ENCODE results near the gene CDC5L. TPM values are rescaled to one million over a fixed set of nuclear protein-coding genes. Genes with fewer than 3 reads are reported as not detected.
A peak's percentile ranks its signal among the peaks of the same experiment; 100 is the strongest.

The CDC5L gene
- total and polyA plus RNA-seq, 8 donors, result 16.5 to 38.0 (median 35.5) TPM

DNA sequence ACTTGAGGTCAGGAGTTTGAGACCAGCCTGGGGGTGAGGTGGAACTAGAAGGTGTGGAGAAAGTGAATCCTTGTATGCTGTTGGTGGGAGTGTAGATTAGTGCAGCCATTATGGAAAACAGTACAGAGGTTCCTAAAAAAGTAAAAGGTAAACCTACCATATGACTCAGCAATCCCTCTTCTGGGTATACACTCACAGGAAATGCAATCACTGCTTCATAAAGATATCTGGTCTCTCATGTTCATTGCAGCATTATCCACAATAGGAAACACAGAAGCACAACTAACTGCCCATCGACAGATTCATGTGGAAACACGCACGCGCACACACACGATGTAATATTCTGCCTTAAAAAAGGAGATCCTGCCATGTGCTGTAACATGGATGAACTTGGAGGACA is 66.7 kb downstream of the CDC5L start:
- Histone ChIP-seq H3K9me3 (no peaks in the 10 kb centered on the region), H3K4me3 (no peak overlapping the region), H3K27me3 (no peaks in the 10 kb centered on the region), H3K36me3 (peaks cover 0 to 11% of the 10 kb centered on the region in 2 donors), H3K4me1 (peaks cover 0 to 15% of the 10 kb centered on the region in 2 donors), H3K27ac (no peak overlapping the region)
- ATAC-seq, result no peak
- TF ChIP-seq, protein P1, sequence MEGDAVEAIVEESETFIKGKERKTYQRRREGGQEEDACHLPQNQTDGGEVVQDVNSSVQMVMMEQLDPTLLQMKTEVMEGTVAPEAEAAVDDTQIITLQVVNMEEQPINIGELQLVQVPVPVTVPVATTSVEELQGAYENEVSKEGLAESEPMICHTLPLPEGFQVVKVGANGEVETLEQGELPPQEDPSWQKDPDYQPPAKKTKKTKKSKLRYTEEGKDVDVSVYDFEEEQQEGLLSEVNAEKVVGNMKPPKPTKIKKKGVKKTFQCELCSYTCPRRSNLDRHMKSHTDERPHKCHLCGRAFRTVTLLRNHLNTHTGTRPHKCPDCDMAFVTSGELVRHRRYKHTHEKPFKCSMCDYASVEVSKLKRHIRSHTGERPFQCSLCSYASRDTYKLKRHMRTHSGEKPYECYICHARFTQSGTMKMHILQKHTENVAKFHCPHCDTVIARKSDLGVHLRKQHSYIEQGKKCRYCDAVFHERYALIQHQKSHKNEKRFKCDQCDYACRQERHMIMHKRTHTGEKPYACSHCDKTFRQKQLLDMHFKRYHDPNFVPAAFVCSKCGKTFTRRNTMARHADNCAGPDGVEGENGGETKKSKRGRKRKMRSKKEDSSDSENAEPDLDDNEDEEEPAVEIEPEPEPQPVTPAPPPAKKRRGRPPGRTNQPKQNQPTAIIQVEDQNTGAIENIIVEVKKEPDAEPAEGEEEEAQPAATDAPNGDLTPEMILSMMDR (IDR thresholded peaks at IDR 0.05), result no peak
- intact Hi-C loops (cut with DNase I), result no loop called here
- no peak for DNase-seq

DNA sequence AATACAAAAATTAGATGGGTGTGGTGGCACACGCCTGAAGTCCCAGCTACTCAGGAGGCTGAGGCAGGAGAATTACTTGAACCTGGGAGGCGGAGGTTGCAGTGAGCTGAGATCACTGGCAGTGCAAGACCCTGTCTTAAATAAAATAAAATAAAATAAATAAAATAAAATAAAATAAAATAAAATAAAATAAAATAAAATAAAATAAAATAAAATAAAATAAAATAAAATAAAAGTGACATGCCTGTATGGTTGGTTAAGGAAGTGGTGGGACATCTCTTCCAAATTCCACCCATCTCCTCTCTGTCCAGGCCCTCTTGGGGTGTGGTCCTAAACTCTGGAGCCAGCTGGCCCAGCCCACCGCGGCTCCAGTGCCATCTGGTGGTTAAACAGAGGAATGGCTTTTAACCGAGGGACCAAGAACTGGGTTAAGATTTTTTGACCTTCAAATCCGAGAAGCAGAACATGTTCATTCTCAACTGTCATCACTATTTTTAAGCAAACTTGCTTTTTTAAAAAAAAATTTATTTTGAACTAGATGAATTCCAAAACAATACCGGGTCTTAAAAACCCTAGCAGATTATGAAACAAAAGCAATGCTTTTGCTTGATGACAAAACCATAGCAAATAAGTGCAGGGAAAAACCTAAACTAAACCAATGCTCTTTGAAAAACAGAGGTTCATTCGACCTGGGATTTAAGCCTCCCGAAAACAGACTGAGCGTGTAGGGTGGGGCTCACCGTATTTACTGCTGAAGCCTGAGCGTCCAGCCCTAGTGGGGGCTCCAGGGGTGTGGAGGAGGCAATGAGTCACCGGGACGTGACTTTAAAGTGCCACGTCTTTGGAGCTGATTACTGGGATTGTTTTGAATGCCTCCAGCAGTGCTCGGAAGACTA is 68.8 kb downstream of the CDC5L start:
- H3K4me3 ChIP-seq, result no peak overlapping the region
- DNase-seq (peak in 2 of 4 donors; percentile 20 to 84), ATAC-seq (peak; percentile 85)
- no peak overlapping the region for H3K27ac ChIP-seq
- no peaks in the 10 kb centered on the region for H3K9me3 ChIP-seq
- no peaks in the 10 kb centered on the region for H3K27me3 ChIP-seq
- intact Hi-C loops (cut with DNase I), result no loop called here
- peaks cover 0 to 15% of the 10 kb centered on the region in 2 donors for H3K4me1 ChIP-seq
- peaks cover 0 to 11% of the 10 kb centered on the region in 2 donors for H3K36me3 ChIP-seq
- TF ChIP-seq, protein P1 (IDR thresholded peaks at IDR 0.05), result peak; percentile 77 to 85

DNA sequence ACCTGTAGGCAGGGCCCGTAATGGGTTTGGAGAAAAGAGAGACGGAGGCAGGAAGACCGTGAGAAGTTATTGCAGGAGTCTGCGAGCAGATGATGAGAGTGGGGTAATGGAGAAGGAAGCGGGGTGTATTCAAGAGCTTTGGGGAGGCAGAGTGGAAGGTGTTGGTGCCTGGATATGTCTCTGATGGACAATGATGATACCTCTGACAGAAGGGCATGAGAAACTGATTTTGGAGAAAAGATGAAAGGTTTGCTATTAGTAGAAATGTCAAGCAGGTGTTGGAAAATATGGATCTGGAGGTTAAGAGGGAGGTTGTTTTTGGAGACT is 69.4 kb downstream of the CDC5L start:
- Histone ChIP-seq H3K4me1 (peaks cover 0 to 15% of the 10 kb centered on the region in 2 donors), H3K9me3 (no peaks in the 10 kb centered on the region), H3K27ac (no peak overlapping the region), H3K27me3 (no peaks in the 10 kb centered on the region), H3K4me3 (no peak overlapping the region), H3K36me3 (peaks cover 0 to 7% of the 10 kb centered on the region in 2 donors)
- ATAC-seq (no peak), DNase-seq (no peak)
- TF ChIP-seq, protein P1 (IDR thresholded peaks at IDR 0.05), result no peak
- intact Hi-C loops (cut with DNase I), result no loop called here

DNA sequence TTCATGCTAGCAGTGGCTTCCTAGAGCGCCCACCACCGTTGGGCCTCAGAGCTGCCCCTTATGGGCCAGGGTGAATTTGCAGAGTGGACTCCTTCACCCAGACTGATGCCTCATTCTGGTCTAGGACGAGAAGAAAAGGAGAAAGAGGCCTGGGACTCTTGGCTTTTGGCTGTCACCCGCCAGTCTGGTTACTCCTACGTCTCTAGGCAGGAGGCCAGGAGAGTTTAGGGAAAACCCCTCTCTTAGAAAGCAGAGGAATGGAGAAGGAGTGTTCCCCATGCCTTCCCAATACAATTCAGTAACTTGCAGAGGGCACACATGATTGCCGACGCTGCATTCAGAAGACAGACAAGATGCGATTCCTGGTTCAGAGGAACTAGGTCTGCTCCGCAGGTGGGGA is 70.1 kb downstream of the CDC5L start:
- no peaks in the 10 kb centered on the region for H3K27me3 ChIP-seq
- no peak overlapping the region for H3K4me3 ChIP-seq
- intact Hi-C loops (cut with DNase I), result no loop called here
- no peak overlapping the region for H3K27ac ChIP-seq
- peaks cover 0 to under 1% of the 10 kb centered on the region in 2 donors for H3K36me3 ChIP-seq
- H3K9me3 ChIP-seq, result no peaks in the 10 kb centered on the region
- ATAC-seq (no peak), DNase-seq (no peak)
- TF ChIP-seq, protein P1 (IDR thresholded peaks at IDR 0.05), result no peak
- H3K4me1 ChIP-seq, result peaks cover 0 to 15% of the 10 kb centered on the region in 2 donors

DNA sequence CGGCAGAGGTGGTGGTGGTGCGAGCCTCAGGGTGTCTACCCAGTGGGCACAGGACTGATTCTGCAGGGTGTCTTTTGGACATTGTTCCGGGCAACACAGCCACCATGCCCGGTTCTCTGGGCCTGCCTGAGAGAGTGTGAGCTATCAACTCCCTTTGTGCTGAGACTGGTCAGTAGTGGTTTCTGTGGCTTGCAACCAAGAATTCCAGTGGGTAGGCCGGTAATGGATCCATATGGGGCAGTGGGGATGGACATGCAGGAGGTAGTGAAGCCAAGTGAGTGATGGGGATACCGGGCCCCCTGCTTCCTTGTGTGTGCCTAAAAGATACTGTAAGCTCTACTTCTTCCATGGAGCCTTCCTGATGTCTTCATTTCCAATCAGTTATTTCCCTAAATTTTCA is 71.0 kb downstream of the CDC5L start:
- TF ChIP-seq, protein P1 (IDR thresholded peaks at IDR 0.05), result no peak
- Histone ChIP-seq H3K36me3 (no peaks in the 10 kb centered on the region), H3K27ac (no peak overlapping the region), H3K9me3 (no peaks in the 10 kb centered on the region), H3K4me1 (peaks cover 0 to 15% of the 10 kb centered on the region in 2 donors), H3K4me3 (no peak overlapping the region), H3K27me3 (no peaks in the 10 kb centered on the region)
- intact Hi-C loops (cut with DNase I), result no loop called here
- DNase-seq (no peak), ATAC-seq (no peak)

Measured in left lung (tissue), 10 donors.